ENCODE measurements around the gene TTPAL. TPM values are rescaled to one million over a fixed set of nuclear protein-coding genes. Genes with fewer than 3 reads are reported as not detected.

The TTPAL gene
- total and polyA plus RNA-seq, 2 of the 4 experiments (the other 2 are of a cell fraction), result 8.2 to 18.1 TPM

- H3K18ac ChIP-seq (ENCODE audit: low read depth, low read length), result no peak overlapping the region
- H3K4me2 ChIP-seq (ENCODE audit: low read depth, low read length), result no peak overlapping the region
- no peaks in the 10 kb centered on the region; the same call in 1 of the 2 replicates for H4K20me1 ChIP-seq (ENCODE audit: insufficient read depth, low read length)
- WGBS, 2 experiments (ENCODE audit: extremely low coverage in 2 of 2, insufficient read length in 1 of 2), result 83% methylated on average over 1 of the region's 6 CpGs; no CpG with 5 or more reads in 1 of the 2 experiments
- no peaks in the 10 kb centered on the region for H3K9me3 ChIP-seq (ENCODE audit: control insufficient read depth, insufficient read depth, low read length)
- peaks cover 14% of the 10 kb centered on the region; the same call in 1 of the 2 replicates for H3K9me1 ChIP-seq (ENCODE audit: insufficient read depth, low read length)
- H2BK120ac ChIP-seq (ENCODE audit: low read depth, low read length), result no peak overlapping the region
- H3K4ac ChIP-seq (ENCODE audit: low read depth, low read length), result no peak overlapping the region
- ChIA-PET CTCF (no interaction called here), POLR2A (ENCODE audit: unreplicated experiment) (no interaction called here)
- ATAC-seq (ENCODE audit: low read depth), result no peak
- no peak overlapping the region for H2AFZ ChIP-seq (replicated peaks; ENCODE audit: low read length, poor library complexity)
- peaks cover 21 to 49% of the 10 kb centered on the region in 2 experiments for H3K79me1 ChIP-seq (ENCODE audit: low read depth in 1 of 2, low read length in 2 of 2)
- H3K14ac ChIP-seq (replicated peaks; ENCODE audit: low read depth, low read length), result no peak overlapping the region
- no peak overlapping the region for H3K9ac ChIP-seq (ENCODE audit: low read depth, low read length)
- no peak overlapping the region for H3K27ac ChIP-seq (ENCODE audit: insufficient read depth, low read length)
- intact Hi-C loops (cut with micrococcal nuclease) (no loop called here), dilution Hi-C loops (cut with HindIII; ENCODE audit: low sequenced_read_pairs, unreplicated experiment) (no loop called here), in situ Hi-C loops (cut with MboI; ENCODE audit: low sequenced_read_pairs) (loop anchor here (10.0 to 25.0 kb wide), 3 partner anchors 137 to 1309 kb away; partner anchors contain the start of genes DNTTIP1, OSER1 and WFDC3)
- H2BK20ac ChIP-seq (ENCODE audit: low read depth, low read length), result no peak overlapping the region
- H2BK15ac ChIP-seq (ENCODE audit: low read depth, low read length), result no peak overlapping the region
- H3K23ac ChIP-seq (ENCODE audit: low read depth, low read length), result no peak overlapping the region
- TF ChIP-seq ELK1 (IDR thresholded peaks at IDR 0.05; ENCODE audit: borderline replicate concordance, low read depth, low read length) (no peak), CEBPB (IDR thresholded peaks at IDR 0.05; ENCODE audit: low read depth, low read length) (no peak), CHD1 (IDR thresholded peaks at IDR 0.05; ENCODE audit: low read depth, low read length) (no peak), RAD21 (IDR thresholded peaks at IDR 0.05; ENCODE audit: low read length) (no peak), NFE2L2 (IDR thresholded peaks at IDR 0.05; ENCODE audit: low read depth, low read length) (no peak), FOS (IDR thresholded peaks at IDR 0.05; ENCODE audit: low read depth, low read length) (no peak)
- no peak overlapping the region for H4K91ac ChIP-seq (ENCODE audit: insufficient read depth, low read depth, low read length)
- no peak overlapping the region for H3K56ac ChIP-seq (ENCODE audit: extremely low read depth, insufficient read depth, low read length)
- DNase-seq, result no peak
- no peak overlapping the region for H4K8ac ChIP-seq (ENCODE audit: low read depth in 2 of 2, low read length in 2 of 2)
- H2AK9ac ChIP-seq (replicated peaks; ENCODE audit: low read depth, low read length, poor library complexity), result no peak overlapping the region
- no peak overlapping the region for H2AK5ac ChIP-seq (ENCODE audit: low read depth, low read length)
- no peaks in the 10 kb centered on the region for H3K27me3 ChIP-seq (ENCODE audit: control insufficient read depth, insufficient read depth, low read length)
- H4K5ac ChIP-seq (ENCODE audit: low read depth, low read length), result no peak overlapping the region
- H2BK5ac ChIP-seq (ENCODE audit: low read depth, low read length, poor library complexity, severe bottlenecking), result no peak overlapping the region
- H3K4me1 ChIP-seq (ENCODE audit: control insufficient read depth, insufficient read depth, low read length), result peaks cover 4% of the 10 kb centered on the region; the same call in 1 of the 2 replicates
- no peak overlapping the region for H3K4me3 ChIP-seq (ENCODE audit: insufficient read depth, low read depth, low read length)
- H3K36me3 ChIP-seq (ENCODE audit: control insufficient read depth, insufficient read depth, low read length), result peaks cover 19% of the 10 kb centered on the region
- BruUV-seq (replicated peaks), result no TSS peak
These were observed 2.5 kb downstream of the TTPAL start for GRCh38 chr20:44478206-44478605.

Measured in IMR-90 (cell line).